ENCODE data around the gene CMC2. TPM values are rescaled to one million over a fixed set of nuclear protein-coding genes. Genes with fewer than 3 reads are reported as not detected.

Gene CMC2
- total RNA-seq, 4 donors from 2014 or later: 29.7 to 78.1 (median 41.9) TPM

- peak; percentile 42 for DNase-seq (ENCODE audit: extremely low spot score)
- WGBS: 80% methylated on average over 4 of the region's 4 CpGs
- H3K9me3 ChIP-seq: no peaks in the 10 kb centered on the region
- no peak for TF ChIP-seq POLR2AphosphoS5 (IDR thresholded peaks at IDR 0.05)
- no peak for TF ChIP-seq CTCF (IDR thresholded peaks at IDR 0.05)
- TF ChIP-seq POLR2A (IDR thresholded peaks at IDR 0.05; ENCODE audit: low read depth): no peak
- no peak for TF ChIP-seq EP300 (IDR thresholded peaks at IDR 0.05)
- no peaks in the 10 kb centered on the region for H3K36me3 ChIP-seq
- no peak overlapping the region for H3K4me3 ChIP-seq
- peak overlapping the region in 1 of 4 donors; percentile 54 for H3K27ac ChIP-seq (replicated peaks in 1 of 4)
- no peaks in the 10 kb centered on the region for H3K27me3 ChIP-seq
- peaks cover 7 to 16% (median 14%) of the 10 kb centered on the region in 4 donors for H3K4me1 ChIP-seq
- intact Hi-C loops (cut with DNase I): no loop called here
Observed at GRCh38 chr16:80938879-80939260, 67.8 kb downstream of the CMC2 start.

GRCh38 chr16:80938004-80938878 is 68.4 kb downstream of the CMC2 start:
- peak overlapping the region in 1 of 4 donors; percentile 54 for H3K27ac ChIP-seq (replicated peaks in 1 of 4)
- no peaks in the 10 kb centered on the region for H3K36me3 ChIP-seq
- peak; percentile 58 to 60 for TF ChIP-seq POLR2AphosphoS5 (IDR thresholded peaks at IDR 0.05)
- no peak for TF ChIP-seq CTCF (IDR thresholded peaks at IDR 0.05)
- intact Hi-C loops (cut with DNase I): no loop called here
- H3K4me3 ChIP-seq: no peak overlapping the region
- no peaks in the 10 kb centered on the region for H3K9me3 ChIP-seq
- H3K4me1 ChIP-seq: peaks cover 7 to 16% (median 14%) of the 10 kb centered on the region in 4 donors
- no peaks in the 10 kb centered on the region for H3K27me3 ChIP-seq
- DNase-seq (ENCODE audit: extremely low spot score): no peak
- 52% methylated on average over 15 of the region's 15 CpGs for WGBS

- Histone ChIP-seq H3K27me3 (no peaks in the 10 kb centered on the region), H3K4me3 (no peak overlapping the region), H3K36me3 (no peaks in the 10 kb centered on the region), H3K27ac (replicated peaks in 1 of 4) (no peak overlapping the region), H3K9me3 (no peaks in the 10 kb centered on the region), H3K4me1 (peaks cover 16 to 34% (median 32%) of the 10 kb centered on the region in 4 donors)
- intact Hi-C loops (cut with DNase I): no loop called here
- no peak for DNase-seq (ENCODE audit: extremely low spot score)
- TF ChIP-seq POLR2AphosphoS5 (IDR thresholded peaks at IDR 0.05) (no peak), CTCF (IDR thresholded peaks at IDR 0.05) (no peak), EP300 (IDR thresholded peaks at IDR 0.05) (no peak), POLR2A (IDR thresholded peaks at IDR 0.05; ENCODE audit: low read depth) (no peak)
- WGBS: 72% methylated on average over 2 of the region's 2 CpGs
Observed at GRCh38 chr16:80936410-80936809, 70.3 kb downstream of the CMC2 start.

- H3K36me3 ChIP-seq: no peaks in the 10 kb centered on the region
- H3K4me1 ChIP-seq: peaks cover 16 to 36% (median 33%) of the 10 kb centered on the region in 4 donors
- no peak overlapping the region for H3K4me3 ChIP-seq
- no peaks in the 10 kb centered on the region for H3K27me3 ChIP-seq
- DNase-seq (ENCODE audit: extremely low spot score): no peak
- intact Hi-C loops (cut with DNase I): no loop called here
- TF ChIP-seq POLR2AphosphoS5 (IDR thresholded peaks at IDR 0.05) (no peak), EP300 (IDR thresholded peaks at IDR 0.05) (no peak), POLR2A (IDR thresholded peaks at IDR 0.05; ENCODE audit: low read depth) (no peak), CTCF (IDR thresholded peaks at IDR 0.05) (no peak)
- no peaks in the 10 kb centered on the region for H3K9me3 ChIP-seq
- H3K27ac ChIP-seq (replicated peaks in 1 of 4): no peak overlapping the region
- 94% methylated on average over 3 of the region's 3 CpGs for WGBS
Observed at GRCh38 chr16:80935691-80936090, 71.0 kb downstream of the CMC2 start.

Data from esophagus muscularis mucosa (tissue), 4 donors.